HCT116 (cell line): ENCODE measurements around the gene GPR68. TPM values are rescaled to one million over a fixed set of nuclear protein-coding genes. Genes with fewer than 3 reads are reported as not detected.

ENCODE experiments used
- ATAC-seq: fragments of 200-7000 bp; cut with Tn5 transposase; 2 replicates; pipeline ENCODE4 v1.9.1; 2020; ENCODE audit warnings: mild to moderate bottlenecking, moderate library complexity
- BruUV-seq: library from RNA; stranded (reverse); fragments of 400-500 nt; replicated peaks from 2 replicates; lab custom pipeline; 2021; lab: Mats Ljungman, UMichigan
- CTCF ChIA-PET: fragments of 300-600 bp; sonication (Branson Sonifier 250); formaldehyde crosslinking; loops from one replicate; lab custom pipeline; 2021; ENCODE audit warnings: antibody characterized with exemption; lab: Charles Lee
- POLR2A ChIA-PET: fragments of 300-600, 350-600 bp; sonication (Branson Sonifier 250); formaldehyde crosslinking; loops from one replicate; lab custom pipeline; 2021; ENCODE audit warnings: antibody characterized with exemption; lab: Charles Lee
- RAD21 ChIA-PET, 2 experiments: fragments of 300-600 bp; sonication (Branson Sonifier 250); formaldehyde crosslinking; loops; one replicate each; lab custom pipeline; 2023; ENCODE audit warnings: low total read pairs in 2 of 2; ENCODE audit not compliant: uncharacterized antibody in 2 of 2, unreplicated experiment in 2 of 2, low non-redundant PET in 1 of 2; lab: Charles Lee
- DNase-seq: peaks from one replicate; pipeline ENCODE4 v3.0.0-alpha.2; 2010; ENCODE audit warnings: low read depth, low spot score
- H2AFZ ChIP-seq: fragments of 200-600 bp; shearing (Covaris generic), sonication (generic); 2 replicates; pipeline ENCODE4 v1.6.1; 2017; ENCODE audit warnings: low read depth, mixed run types, mixed read lengths, antibody characterized with exemption, low read length; ENCODE audit not compliant: poor library complexity, severe bottlenecking
- H3K27ac ChIP-seq: 2 replicates; pipeline ENCODE4 v1.5.1; 2012; ENCODE audit warnings: low read depth, low read length
- H3K27me3 ChIP-seq: fragments of 200-600 bp; sonication (generic); 2 replicates; pipeline ENCODE4 v1.6.1; 2016; ENCODE audit warnings: mixed run types, low read length, mixed read lengths; ENCODE audit not compliant: insufficient read depth
- H3K36me3 ChIP-seq, 2 experiments: fragments of 200-500 bp in 1 of 2; fragments of 200-600 bp in 1 of 2; sonication (Bioruptor generic) in 1 of 2; sonication (generic) in 1 of 2; 2 replicates each; pipeline versions ENCODE4 v1.5.1 to v1.6.1; 2014 to 2016; ENCODE audit warnings: low read length in 2 of 2, inconsistent platforms in 1 of 2, mixed read lengths in 1 of 2, mixed run types in 1 of 2; ENCODE audit not compliant: insufficient read depth in 2 of 2, control insufficient read depth in 1 of 2
- H3K4me1 ChIP-seq, 2 experiments: fragments of 200-600 bp in 1 of 2; sonication (generic) in 1 of 2; 2 replicates each; pipeline versions ENCODE4 v1.5.1 to v1.6.1; 2012 to 2017; ENCODE audit warnings: low read length in 2 of 2, inconsistent platforms in 1 of 2, mild to moderate bottlenecking in 1 of 2, mixed read lengths in 1 of 2, mixed run types in 1 of 2, moderate library complexity in 1 of 2; ENCODE audit not compliant: insufficient read depth in 2 of 2, control insufficient read depth in 1 of 2
- H3K4me2 ChIP-seq: fragments of 200-600 bp; sonication (generic); 2 replicates; pipeline ENCODE4 v1.6.1; 2017; ENCODE audit warnings: mixed run types, low read length, mixed read lengths
- H3K4me3 ChIP-seq, 2 experiments: fragments of 200-600 bp in 1 of 2; sonication (generic) in 1 of 2; replicated peaks in 1 of 2; 2 replicates each; pipeline ENCODE4 v1.5.1; 2011 to 2016; ENCODE audit warnings: low read length in 2 of 2, control low read depth in 1 of 2, low read depth in 1 of 2, mild to moderate bottlenecking in 1 of 2, mixed read lengths in 1 of 2, mixed run types in 1 of 2
- H3K79me2 ChIP-seq: fragments of 200-600 bp; sonication (generic); 2 replicates; pipeline ENCODE4 v1.6.1; 2017; ENCODE audit warnings: mild to moderate bottlenecking, mixed run types, low read length, moderate library complexity, mixed read lengths; ENCODE audit not compliant: insufficient read depth
- H3K9ac ChIP-seq: fragments of 200-600 bp; sonication (generic); 2 replicates; pipeline ENCODE4 v1.6.1; 2016; ENCODE audit warnings: low read length, mixed read lengths
- H3K9me2 ChIP-seq: fragments of 200-600 bp; sonication (generic), shearing (Covaris generic); 2 replicates; pipeline ENCODE4 v1.6.1; 2017; ENCODE audit warnings: mixed run types, mild to moderate bottlenecking, moderate library complexity; ENCODE audit not compliant: insufficient read depth
- H3K9me3 ChIP-seq, 2 experiments: fragments of 200-500 bp in 1 of 2; fragments of 200-600 bp in 1 of 2; sonication (Bioruptor generic) in 1 of 2; sonication (generic) in 1 of 2; 2 replicates each; pipeline ENCODE4 v1.6.1; 2014 to 2017; ENCODE audit warnings: low read length in 2 of 2, mixed read lengths in 2 of 2, inconsistent platforms in 1 of 2, low read depth in 1 of 2, mild to moderate bottlenecking in 1 of 2, mixed run types in 1 of 2, moderate library complexity in 1 of 2; ENCODE audit not compliant: control insufficient read depth in 1 of 2, insufficient read depth in 1 of 2
- H4K20me1 ChIP-seq: fragments of 200-600 bp; sonication (generic), shearing (Covaris generic); 2 replicates; pipeline ENCODE4 v1.6.1; 2017; ENCODE audit warnings: mixed run types, mild to moderate bottlenecking, moderate library complexity; ENCODE audit not compliant: insufficient read depth
- ATF3 ChIP-seq: IDR thresholded peaks from 2 replicates; pipeline ENCODE4 v1.6.1; 2012
- CBX3 ChIP-seq: IDR thresholded peaks from 2 replicates; pipeline ENCODE4 v1.6.1; 2012; ENCODE audit warnings: low read depth
- EGR1 ChIP-seq: IDR thresholded peaks from 2 replicates; pipeline ENCODE4 v1.6.1; 2012; ENCODE audit warnings: low read depth
- EZH2 ChIP-seq: fragments of 200-600 bp; sonication (generic); IDR thresholded peaks from 2 replicates; pipeline ENCODE4 v1.6.1; 2017; ENCODE audit warnings: antibody characterized with exemption, mixed run types
- FOSL1 ChIP-seq: IDR thresholded peaks from 2 replicates; pipeline ENCODE4 v1.6.1; 2012; ENCODE audit warnings: low read depth
- JUND ChIP-seq: IDR thresholded peaks from 2 replicates; pipeline ENCODE4 v1.6.1; 2012
- MAX ChIP-seq: IDR thresholded peaks from 2 replicates; pipeline ENCODE4 v1.6.1; 2012
- POLR2A ChIP-seq: IDR thresholded peaks from 2 replicates; pipeline ENCODE4 v1.7.0; 2011; ENCODE audit warnings: borderline replicate concordance; ENCODE audit not compliant: insufficient read depth, insufficient read length; ENCODE audit errors: extremely low read depth
- SP1 ChIP-seq: IDR thresholded peaks from 2 replicates; pipeline ENCODE4 v1.6.1; 2012; ENCODE audit warnings: low read depth
- TCF7L2 ChIP-seq: IDR thresholded peaks from 2 replicates; pipeline ENCODE4 v1.7.0; 2011; ENCODE audit warnings: borderline replicate concordance, inconsistent platforms; ENCODE audit not compliant: insufficient read depth, insufficient read length; ENCODE audit errors: extremely low read depth
- ZBTB33 ChIP-seq: IDR thresholded peaks from 2 replicates; pipeline ENCODE4 v1.6.1; 2011; ENCODE audit warnings: mild to moderate bottlenecking, low read length, moderate library complexity; ENCODE audit not compliant: insufficient replicate concordance; ENCODE audit errors: extremely low read depth
- ZNF274 ChIP-seq: fragments of 200-500 bp; sonication (Bioruptor generic); IDR thresholded peaks from 2 replicates; pipeline ENCODE4 v1.6.1; 2014; ENCODE audit warnings: mild to moderate bottlenecking, low read depth, low read length, inconsistent platforms
- intact Hi-C: fragments of 100-400 bp; cut with micrococcal nuclease; formaldehyde crosslinking; loops from 2 replicates; pipeline ENCODE4 v1.10.0; 2022
- total RNA-seq: library from RNA; stranded (reverse); gene quantifications from one replicate; pipeline ENCODE4 v1.2.1, GENCODE V29; 2021; ENCODE audit not compliant: unreplicated experiment
- TF ChIP-seq, protein P1 (sequence below): IDR thresholded peaks from 2 replicates; pipeline ENCODE4 v1.6.1; 2012; ENCODE audit warnings: low read depth
- TF ChIP-seq, protein P2 (sequence below), 3 experiments: fragments of 200-600 bp in 1 of 3; sonication (generic) in 1 of 3; IDR thresholded peaks in 2 of 3; conservative IDR thresholded peaks in 1 of 3; 2 replicates each; pipeline ENCODE4 v1.5.1; 2012 to 2017; ENCODE audit warnings: low read depth in 2 of 3, low read length in 2 of 3, antibody characterized with exemption in 1 of 3, borderline replicate concordance in 1 of 3, control low read depth in 1 of 3, mild to moderate bottlenecking in 1 of 3, mixed read lengths in 1 of 3, mixed run types in 1 of 3, moderate library complexity in 1 of 3; ENCODE audit not compliant: insufficient read depth in 1 of 3

Gene GPR68
- total RNA-seq, 1 experiment from 2014 or later, result not detected

DNA sequence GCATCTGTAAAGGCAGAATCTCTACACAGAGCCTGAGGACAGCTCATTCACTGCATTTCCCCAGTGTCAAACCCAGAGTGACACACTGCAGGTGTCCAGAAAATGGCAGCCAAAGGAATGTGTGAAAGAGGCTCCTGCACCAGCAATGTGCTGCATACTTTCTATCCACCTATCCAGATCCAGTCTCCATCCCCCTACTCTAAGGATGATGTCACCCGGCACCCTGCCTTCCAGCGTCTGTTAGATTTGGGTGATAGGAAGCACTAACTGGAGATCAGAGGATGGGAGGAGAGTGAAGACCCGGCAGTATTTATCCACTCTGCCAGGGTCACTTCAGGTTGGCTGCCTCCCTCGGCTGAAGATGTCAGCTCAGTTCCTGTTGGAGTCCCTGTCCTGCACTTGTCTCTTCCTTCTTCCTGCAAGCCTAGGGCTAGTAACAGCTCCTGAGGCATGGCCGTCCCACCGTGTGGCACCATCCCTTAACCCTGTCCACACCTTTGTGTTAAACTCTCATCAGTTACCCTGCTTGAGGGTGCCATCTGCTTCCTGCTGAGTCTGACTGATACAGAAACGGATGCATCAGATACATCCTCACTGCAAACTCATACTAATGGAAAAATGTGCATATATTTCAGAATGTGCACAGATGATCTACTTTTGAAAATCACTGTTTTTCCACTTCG is 13.0 kb upstream of the GPR68 start:
- Histone ChIP-seq H2AFZ (no peak overlapping the region), H3K36me3 (no peaks in the 10 kb centered on the region), H3K79me2 (no peaks in the 10 kb centered on the region), H4K20me1 (no peaks in the 10 kb centered on the region), H3K9me2 (no peaks in the 10 kb centered on the region), H3K4me2 (no peak overlapping the region), H3K9me3 (no peaks in the 10 kb centered on the region), H3K27me3 (no peaks in the 10 kb centered on the region), H3K9ac (no peak overlapping the region), H3K27ac (no peak overlapping the region), H3K4me3 (no peak overlapping the region)
- POLR2A ChIA-PET, result no interaction called here
- no peak for ATAC-seq
- DNase-seq, result no peak
- BruUV-seq, result no TSS peak
- RAD21 ChIA-PET, result no interaction called here
- intact Hi-C loops, result no loop called here
- CTCF ChIA-PET, result no interaction called here
- TF ChIP-seq ZBTB33, result no peak
- TF ChIP-seq EZH2, result no peak
- no peak for TF ChIP-seq JUND
- no peak for TF ChIP-seq ZNF274
- no peak for TF ChIP-seq ATF3
- no peak for TF ChIP-seq MAX
- TF ChIP-seq SP1, result no peak
- TF ChIP-seq CBX3, result no peak
- TF ChIP-seq, protein P1, sequence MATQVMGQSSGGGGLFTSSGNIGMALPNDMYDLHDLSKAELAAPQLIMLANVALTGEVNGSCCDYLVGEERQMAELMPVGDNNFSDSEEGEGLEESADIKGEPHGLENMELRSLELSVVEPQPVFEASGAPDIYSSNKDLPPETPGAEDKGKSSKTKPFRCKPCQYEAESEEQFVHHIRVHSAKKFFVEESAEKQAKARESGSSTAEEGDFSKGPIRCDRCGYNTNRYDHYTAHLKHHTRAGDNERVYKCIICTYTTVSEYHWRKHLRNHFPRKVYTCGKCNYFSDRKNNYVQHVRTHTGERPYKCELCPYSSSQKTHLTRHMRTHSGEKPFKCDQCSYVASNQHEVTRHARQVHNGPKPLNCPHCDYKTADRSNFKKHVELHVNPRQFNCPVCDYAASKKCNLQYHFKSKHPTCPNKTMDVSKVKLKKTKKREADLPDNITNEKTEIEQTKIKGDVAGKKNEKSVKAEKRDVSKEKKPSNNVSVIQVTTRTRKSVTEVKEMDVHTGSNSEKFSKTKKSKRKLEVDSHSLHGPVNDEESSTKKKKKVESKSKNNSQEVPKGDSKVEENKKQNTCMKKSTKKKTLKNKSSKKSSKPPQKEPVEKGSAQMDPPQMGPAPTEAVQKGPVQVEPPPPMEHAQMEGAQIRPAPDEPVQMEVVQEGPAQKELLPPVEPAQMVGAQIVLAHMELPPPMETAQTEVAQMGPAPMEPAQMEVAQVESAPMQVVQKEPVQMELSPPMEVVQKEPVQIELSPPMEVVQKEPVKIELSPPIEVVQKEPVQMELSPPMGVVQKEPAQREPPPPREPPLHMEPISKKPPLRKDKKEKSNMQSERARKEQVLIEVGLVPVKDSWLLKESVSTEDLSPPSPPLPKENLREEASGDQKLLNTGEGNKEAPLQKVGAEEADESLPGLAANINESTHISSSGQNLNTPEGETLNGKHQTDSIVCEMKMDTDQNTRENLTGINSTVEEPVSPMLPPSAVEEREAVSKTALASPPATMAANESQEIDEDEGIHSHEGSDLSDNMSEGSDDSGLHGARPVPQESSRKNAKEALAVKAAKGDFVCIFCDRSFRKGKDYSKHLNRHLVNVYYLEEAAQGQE, result no peak
- TF ChIP-seq FOSL1, result no peak
- no peak for TF ChIP-seq TCF7L2
- no peak for TF ChIP-seq EGR1
- TF ChIP-seq, protein P2, sequence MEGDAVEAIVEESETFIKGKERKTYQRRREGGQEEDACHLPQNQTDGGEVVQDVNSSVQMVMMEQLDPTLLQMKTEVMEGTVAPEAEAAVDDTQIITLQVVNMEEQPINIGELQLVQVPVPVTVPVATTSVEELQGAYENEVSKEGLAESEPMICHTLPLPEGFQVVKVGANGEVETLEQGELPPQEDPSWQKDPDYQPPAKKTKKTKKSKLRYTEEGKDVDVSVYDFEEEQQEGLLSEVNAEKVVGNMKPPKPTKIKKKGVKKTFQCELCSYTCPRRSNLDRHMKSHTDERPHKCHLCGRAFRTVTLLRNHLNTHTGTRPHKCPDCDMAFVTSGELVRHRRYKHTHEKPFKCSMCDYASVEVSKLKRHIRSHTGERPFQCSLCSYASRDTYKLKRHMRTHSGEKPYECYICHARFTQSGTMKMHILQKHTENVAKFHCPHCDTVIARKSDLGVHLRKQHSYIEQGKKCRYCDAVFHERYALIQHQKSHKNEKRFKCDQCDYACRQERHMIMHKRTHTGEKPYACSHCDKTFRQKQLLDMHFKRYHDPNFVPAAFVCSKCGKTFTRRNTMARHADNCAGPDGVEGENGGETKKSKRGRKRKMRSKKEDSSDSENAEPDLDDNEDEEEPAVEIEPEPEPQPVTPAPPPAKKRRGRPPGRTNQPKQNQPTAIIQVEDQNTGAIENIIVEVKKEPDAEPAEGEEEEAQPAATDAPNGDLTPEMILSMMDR (IDR thresholded peaks at IDR 0.05 in 2 of 3, conservative IDR thresholded peaks at IDR 0.05 in 1 of 3; ENCODE audit: borderline replicate concordance in 1 of 3, insufficient read depth in 1 of 3, low read depth in 2 of 3, low read length in 2 of 3), result no peak
- no peak for TF ChIP-seq POLR2A
- TF ChIP-seq, all 23 proteins: peak for 0
- peaks cover 8 to 12% of the 10 kb centered on the region in 2 experiments; a peak in 2 of 4 replicates for H3K4me1 ChIP-seq
